Activated CD8-positive, alpha-beta memory T cell treated with anti-CD3 and anti-CD28 coated beads, Interleukin-2, amount 10 ng/mL, durations not matched to agents 7 days and 5 days (primary cell): ENCODE data around the gene RPL32. TPM values are rescaled to one million over a fixed set of nuclear protein-coding genes. Genes with fewer than 3 reads are reported as not detected.
A peak's percentile ranks its signal among the peaks of the same experiment; 100 is the strongest.
"Not testable (repeated sequence)": the region's sequence is repeated elsewhere in the genome, so short reads cannot be mapped to it uniquely, and the experiment has no call there.

Source experiments
- ATAC-seq: fragments of 150-1000 bp; cut with Tn5 transposase; one replicate; pipeline ENCODE4 v1.10.0; 2021; ENCODE audit warnings: moderate library complexity
- CTCF ChIA-PET: fragments of 350-600 bp; sonication (Branson Sonifier 250); formaldehyde crosslinking; loops from one replicate; lab custom pipeline; 2021; ENCODE audit warnings: antibody characterized with exemption; lab: Charles Lee
- DNase-seq: peaks from one replicate; pipeline ENCODE4 v3.0.0-alpha.2; 2020
- H3K27ac Mint-ChIP-seq: one replicate; pipeline ENCODE4 v1.8.0; 2021; ENCODE audit warnings: mild to moderate bottlenecking, mixed read lengths
- H3K27me3 Mint-ChIP-seq: one replicate; pipeline ENCODE4 v1.8.0; 2021; ENCODE audit warnings: mixed read lengths
- H3K36me3 Mint-ChIP-seq: one replicate; pipeline ENCODE4 v1.8.0; 2021; ENCODE audit warnings: mild to moderate bottlenecking, mixed read lengths
- H3K4me1 Mint-ChIP-seq: one replicate; pipeline ENCODE4 v1.8.0; 2021; ENCODE audit warnings: mixed read lengths
- H3K4me3 Mint-ChIP-seq: one replicate; pipeline ENCODE4 v1.8.0; 2021; ENCODE audit warnings: mild to moderate bottlenecking, moderate library complexity, mixed read lengths
- H3K9me3 Mint-ChIP-seq: one replicate; pipeline ENCODE4 v1.8.0; 2022; ENCODE audit warnings: low read depth, mixed read lengths
- total RNA-seq, 2 experiments: library from RNA; stranded (reverse); gene quantifications; one replicate each; pipeline ENCODE4 v1.2.3, GENCODE V29; 2021

The RPL32 gene
- total RNA-seq, 2 experiments from 2014 or later = 1,759 to 1,893 TPM

DNA sequence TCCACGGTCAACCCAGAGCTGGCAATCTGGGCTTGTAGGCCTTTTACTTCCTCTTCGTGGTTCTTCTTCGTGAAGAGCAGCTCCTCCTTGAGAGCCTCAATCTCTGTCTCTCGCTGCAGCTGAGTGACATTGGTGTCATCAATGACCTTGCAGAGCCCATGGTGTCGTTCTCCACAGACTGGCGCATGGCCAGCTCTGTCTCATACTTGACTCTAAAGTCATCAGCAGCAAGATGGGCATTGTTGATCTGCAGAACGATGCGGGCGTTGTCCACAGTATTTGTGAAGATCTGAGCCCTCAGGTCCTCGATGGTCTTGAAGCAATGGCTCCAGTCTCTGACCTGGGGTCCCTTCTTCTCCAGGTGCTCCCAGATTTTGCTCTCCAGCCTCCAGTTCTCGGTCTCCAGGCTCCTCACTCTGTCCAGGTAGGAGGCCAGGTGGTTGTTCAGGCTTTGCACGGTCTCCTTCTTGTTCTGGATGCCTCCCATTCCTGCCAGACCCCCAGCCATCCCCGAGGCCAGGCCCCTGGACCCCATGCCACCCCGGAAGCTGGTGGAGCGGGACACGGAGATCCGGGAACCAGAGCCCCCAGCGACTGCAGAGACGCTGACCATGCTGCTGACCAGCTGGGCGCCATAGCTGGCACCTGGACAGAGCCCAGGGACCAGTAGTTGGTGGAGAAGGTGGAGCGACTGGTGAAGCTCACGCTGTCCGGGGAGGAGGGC, 53.2 kb downstream of the RPL32 start:
- H3K36me3 Mint-ChIP-seq, ATAC-seq, H3K4me1 Mint-ChIP-seq, DNase-seq, H3K27ac Mint-ChIP-seq, H3K9me3 Mint-ChIP-seq, H3K4me3 Mint-ChIP-seq: not testable (repeated sequence)
- H3K27me3 Mint-ChIP-seq = peaks cover 37% of the 10 kb centered on the region
- CTCF ChIA-PET = interaction anchor here (0.5 to 3.2 kb wide), 14 partner anchors 9 to 1885 kb away, joined by 3 to 31 read pairs (median 4); partner anchors contain the start of genes CAND2 and RPL32

DNA sequence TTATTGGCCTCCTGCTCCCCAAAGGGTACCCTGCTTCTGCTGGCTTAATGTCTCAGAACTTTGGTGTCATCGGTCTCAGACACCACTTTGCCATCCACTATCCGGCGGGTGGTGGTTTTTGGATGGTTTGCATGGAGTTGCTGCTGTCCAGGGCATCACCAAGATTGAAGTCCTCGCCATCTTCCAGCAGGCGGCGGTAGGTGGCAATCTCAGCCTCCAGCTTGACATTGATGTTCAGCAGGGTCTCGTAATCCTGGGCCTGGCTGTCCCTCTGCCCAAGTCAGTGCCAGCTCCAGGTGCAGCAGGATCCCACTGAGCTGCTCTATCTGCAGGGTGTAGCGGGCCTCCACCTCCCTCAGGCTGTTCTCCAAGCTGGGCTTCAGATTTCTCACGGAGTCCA, 54.0 kb downstream of the RPL32 start:
- peaks cover 44% of the 10 kb centered on the region for H3K27me3 Mint-ChIP-seq
- H3K27ac Mint-ChIP-seq, H3K4me3 Mint-ChIP-seq, H3K4me1 Mint-ChIP-seq, H3K36me3 Mint-ChIP-seq, H3K9me3 Mint-ChIP-seq: not testable (repeated sequence)
- CTCF ChIA-PET = interaction anchor here (0.6 to 3.2 kb wide), 13 partner anchors 8 to 1886 kb away, joined by 3 to 31 read pairs (median 5); partner anchors contain the start of genes CAND2 and RPL32
- ATAC-seq (peak; percentile 45), DNase-seq (peak; percentile 77)

DNA sequence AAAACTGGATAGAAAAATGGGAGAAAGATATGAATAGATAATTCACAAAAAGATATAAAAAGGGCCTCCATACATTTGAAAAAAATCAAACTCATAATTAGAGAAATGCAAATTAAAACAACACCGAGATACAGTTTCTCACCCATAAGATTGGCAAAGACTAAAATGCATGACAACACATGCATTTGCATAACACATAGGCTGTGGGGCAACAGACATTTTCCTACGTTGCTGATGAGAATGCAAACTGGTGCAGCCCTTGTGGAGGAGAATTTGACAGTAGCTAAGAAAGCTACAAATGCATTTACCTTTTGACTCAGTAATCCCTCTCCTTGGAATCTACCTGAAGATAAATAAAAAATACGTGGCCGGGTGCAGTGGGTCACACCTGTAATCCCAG, 56.3 kb downstream of the RPL32 start:
- H3K4me1 Mint-ChIP-seq = no peaks in the 10 kb centered on the region
- DNase-seq = no peak
- CTCF ChIA-PET = no interaction called here
- no peak for ATAC-seq
- no peaks in the 10 kb centered on the region for H3K9me3 Mint-ChIP-seq
- no peak overlapping the region for H3K27ac Mint-ChIP-seq
- no peaks in the 10 kb centered on the region for H3K36me3 Mint-ChIP-seq
- H3K4me3 Mint-ChIP-seq = no peak overlapping the region
- peaks cover 57% of the 10 kb centered on the region for H3K27me3 Mint-ChIP-seq

Other genes with a start within 250 kb of the RPL32 start
- 10 to 100 TPM; 92.4 to 96.8 TPM for gene RAF1, start 177.4 kb downstream of the RPL32 start, total RNA-seq
- not detected for gene TMEM40, start 82.3 kb downstream of the RPL32 start, total RNA-seq
- under 1 TPM; 0.05 to 0.09 TPM for gene CAND2, start 44.9 kb downstream of the RPL32 start, total RNA-seq
- 10 to 100 TPM; 37.6 to 71.4 TPM for gene IQSEC1, start 231.9 kb upstream of the RPL32 start, total RNA-seq